NT2/D1 (cell line): ENCODE measurements around the gene FIBCD1.

ENCODE experiments used
- SUZ12 ChIP-seq: IDR thresholded peaks from 2 replicates; pipeline ENCODE4 v1.6.1; 2011; ENCODE audit not compliant: insufficient read length, insufficient read depth; ENCODE audit errors: extremely low read depth
- YY1 ChIP-seq: IDR thresholded peaks from 2 replicates; pipeline ENCODE4 v1.6.1; 2011; ENCODE audit not compliant: insufficient read length, insufficient read depth
- ZNF274 ChIP-seq: IDR thresholded peaks from 2 replicates; pipeline ENCODE4 v1.6.1; 2011; ENCODE audit warnings: mild to moderate bottlenecking, low read depth, low read length

DNA sequence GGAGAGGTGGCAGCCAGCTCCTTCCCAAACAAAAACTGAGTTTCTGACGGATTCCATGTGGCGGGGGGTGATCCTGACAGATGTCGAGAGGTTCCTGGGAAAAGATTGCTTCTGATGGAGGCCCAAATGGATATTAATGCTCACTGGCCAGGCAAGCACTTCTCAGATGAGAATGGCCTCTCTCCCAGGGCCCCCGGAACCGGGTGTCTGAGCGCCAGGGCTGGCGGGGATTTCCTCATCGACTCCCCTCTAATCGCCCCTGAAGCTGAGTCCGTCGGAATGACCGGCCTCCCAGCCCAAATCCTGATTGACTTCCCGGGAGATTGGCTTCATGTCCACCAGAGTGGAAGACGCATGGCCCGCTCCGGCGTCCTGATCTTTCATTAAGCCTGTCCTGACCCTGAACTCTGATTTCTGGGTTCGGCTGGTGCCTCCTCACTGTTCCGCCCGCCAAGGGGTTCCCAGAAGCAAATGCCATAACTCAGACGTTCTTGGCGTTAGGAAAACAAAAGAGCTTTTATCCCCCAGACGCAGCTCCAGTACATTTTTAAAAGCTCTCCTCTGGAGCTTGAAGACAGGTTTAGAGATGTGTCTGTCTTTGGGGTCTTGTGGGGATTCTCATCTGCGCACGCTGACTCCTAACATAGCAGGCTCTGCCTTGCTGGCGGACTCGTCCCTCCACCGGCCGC is 17.6 kb downstream of the FIBCD1 start:
- TF ChIP-seq YY1 (no peak), ZNF274 (no peak), SUZ12 (no peak)
